Suppressor macrophage treated with lipopolysaccharide for 1 hour (primary cell): ENCODE measurements around the gene CYS1.

Source experiments
- DNase-seq, 3 donors: peaks; one replicate each; pipeline ENCODE4 v3.0.0-alpha.2; 2020 to 2022

Gene CYS1

GRCh38 chr2:10071176-10071575, 9.0 kb downstream of the CYS1 start:
- no peak for DNase-seq

GRCh38 chr2:10067881-10068280, 12.3 kb downstream of the CYS1 start:
- DNase-seq: no peak

- no peak for DNase-seq
Measured at GRCh38 chr2:10067330-10067729, 12.9 kb downstream of the CYS1 start.

GRCh38 chr2:10065773-10066055, 14.5 kb downstream of the CYS1 start:
- no peak for DNase-seq

GRCh38 chr2:10064932-10065772, 15.1 kb downstream of the CYS1 start:
- no peak for DNase-seq

GRCh38 chr2:10063566-10063965, 16.6 kb downstream of the CYS1 start:
- DNase-seq: no peak

- no peak for DNase-seq
Measured at GRCh38 chr2:10062931-10063365, 17.3 kb downstream of the CYS1 start.

GRCh38 chr2:10061221-10061925, 18.8 kb downstream of the CYS1 start:
- no peak for DNase-seq

GRCh38 chr2:10059552-10060335, 20.5 kb downstream of the CYS1 start:
- DNase-seq: no peak

- DNase-seq: no peak
Measured at GRCh38 chr2:10059016-10059351, 21.2 kb downstream of the CYS1 start.

GRCh38 chr2:10058251-10059015, 21.8 kb downstream of the CYS1 start:
- DNase-seq: no peak

GRCh38 chr2:10057231-10058107, 22.7 kb downstream of the CYS1 start:
- DNase-seq: peak; percentile 92 to 93 (median 93)

GRCh38 chr2:10056439-10056838, 23.8 kb downstream of the CYS1 start:
- no peak for DNase-seq

GRCh38 chr2:10054976-10055375, 25.2 kb downstream of the CYS1 start:
- no peak for DNase-seq

- no peak for DNase-seq
Measured at GRCh38 chr2:10054424-10054823, 25.8 kb downstream of the CYS1 start.

- no peak for DNase-seq
Measured at GRCh38 chr2:10053351-10053750, 26.9 kb downstream of the CYS1 start.

GRCh38 chr2:10052216-10052615, 28.0 kb downstream of the CYS1 start:
- no peak for DNase-seq

GRCh38 chr2:10048501-10049171, 31.6 kb downstream of the CYS1 start:
- peak; percentile 65 to 79 (median 78) for DNase-seq

GRCh38 chr2:10047616-10048500, 32.4 kb downstream of the CYS1 start:
- DNase-seq: no peak

GRCh38 chr2:10046931-10047330, 33.3 kb downstream of the CYS1 start:
- DNase-seq: no peak
